ENCODE data around the gene DACH1. TPM values are rescaled to one million over a fixed set of nuclear protein-coding genes. Genes with fewer than 3 reads are reported as not detected.

DACH1 gene
- total RNA-seq, 1 experiment from 2014 or later, result not detected

DNA sequence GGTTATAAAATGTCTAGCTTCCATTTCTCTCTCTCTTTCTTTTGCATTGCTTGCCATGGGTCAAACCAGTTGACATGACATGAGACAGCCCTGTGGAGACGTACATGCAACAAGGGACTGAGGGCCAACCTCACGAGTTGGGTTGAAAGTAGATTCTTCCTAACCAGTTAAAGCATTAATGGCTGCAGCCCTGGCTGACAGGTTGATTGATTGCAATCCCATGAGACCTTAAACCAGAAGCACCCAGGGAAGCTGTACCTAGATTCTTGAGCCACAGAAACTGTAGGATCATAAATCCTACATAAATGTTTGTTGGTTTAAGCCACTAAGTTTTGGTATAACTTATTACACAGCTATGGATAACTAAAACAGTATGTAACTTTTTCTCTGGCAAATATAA lies 373.8 kb downstream of the DACH1 start:
- BruUV-seq (replicated peaks), result no TSS peak
- Histone ChIP-seq H3K9ac (ENCODE audit: low read length) (no peak overlapping the region), H2AFZ (ENCODE audit: low read depth, low read length, poor library complexity, severe bottlenecking) (no peak overlapping the region), H3K9me3 (ENCODE audit: control insufficient read depth in 1 of 2, insufficient read depth in 1 of 2, low read depth in 1 of 2, low read length in 2 of 2) (no peaks in the 10 kb centered on the region), H3K27me3 (ENCODE audit: insufficient read depth, low read length) (no peaks in the 10 kb centered on the region), H3K36me3 (ENCODE audit: control insufficient read depth in 1 of 2, insufficient read depth in 2 of 2, low read length in 2 of 2) (no peaks in the 10 kb centered on the region), H3K4me2 (ENCODE audit: low read length) (no peak overlapping the region), H4K20me1 (ENCODE audit: insufficient read depth) (no peaks in the 10 kb centered on the region), H3K4me3 (replicated peaks in 1 of 2; ENCODE audit: low read depth in 1 of 2, low read length in 2 of 2) (no peak overlapping the region), H3K27ac (ENCODE audit: low read depth, low read length) (no peak overlapping the region), H3K4me1 (ENCODE audit: control insufficient read depth in 1 of 2, insufficient read depth in 2 of 2, low read length in 2 of 2) (no peaks in the 10 kb centered on the region), H3K9me2 (ENCODE audit: insufficient read depth) (no peaks in the 10 kb centered on the region), H3K79me2 (ENCODE audit: insufficient read depth, low read length) (no peaks in the 10 kb centered on the region)
- ChIA-PET RAD21 (ENCODE audit: low non-redundant PET in 1 of 2, low total read pairs in 2 of 2, uncharacterized antibody in 2 of 2, unreplicated experiment in 2 of 2) (no interaction called here), CTCF (no interaction called here), POLR2A (no interaction called here)
- ATAC-seq (no peak), DNase-seq (ENCODE audit: low read depth, low spot score) (no peak)
- intact Hi-C loops (cut with micrococcal nuclease), result no loop called here
- no peak for TF ChIP-seq YY1 (IDR thresholded peaks at IDR 0.05; ENCODE audit: extremely low read depth, insufficient replicate concordance, low read depth, low read length)
- no peak for TF ChIP-seq SP1 (IDR thresholded peaks at IDR 0.05; ENCODE audit: low read depth)
- no peak for TF ChIP-seq FOSL1 (IDR thresholded peaks at IDR 0.05; ENCODE audit: low read depth)
- no peak for TF ChIP-seq ZFX (IDR thresholded peaks at IDR 0.05)
- no peak for TF ChIP-seq SRF (IDR thresholded peaks at IDR 0.05; ENCODE audit: low read depth)
- TF ChIP-seq EZH2 (IDR thresholded peaks at IDR 0.05), result no peak
- no peak for TF ChIP-seq POLR2A (IDR thresholded peaks at IDR 0.05; ENCODE audit: borderline replicate concordance, extremely low read depth, insufficient read depth, insufficient read length)

DNA sequence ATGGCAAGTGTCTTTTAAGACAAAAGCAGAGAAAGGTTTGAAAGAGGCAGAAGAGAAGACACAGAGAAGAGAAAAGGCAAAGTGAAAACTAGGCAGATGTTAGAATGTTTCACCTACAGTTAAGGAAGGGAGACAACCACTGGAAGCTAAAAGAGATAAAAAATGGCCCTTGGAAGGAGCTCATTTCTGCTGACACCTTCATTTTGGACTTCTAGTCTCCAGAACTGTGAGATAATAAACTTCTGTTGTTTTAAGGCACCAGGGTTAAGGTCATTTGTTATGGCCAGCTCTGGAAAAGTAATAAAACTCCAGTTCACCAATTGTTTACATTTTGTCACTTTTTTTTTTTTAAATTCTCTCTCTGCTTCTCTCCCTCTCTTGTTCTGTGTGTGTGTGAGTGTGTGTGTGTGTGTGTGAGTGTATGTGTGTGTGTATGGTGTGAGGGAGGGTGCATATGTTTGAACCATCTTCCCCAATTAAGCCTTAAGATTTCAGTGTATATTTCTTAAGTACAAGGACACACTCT lies 374.6 kb downstream of the DACH1 start:
- Histone ChIP-seq H3K4me3 (replicated peaks in 1 of 2; ENCODE audit: low read depth in 1 of 2, low read length in 2 of 2) (no peak overlapping the region), H3K4me2 (ENCODE audit: low read length) (no peak overlapping the region), H3K36me3 (ENCODE audit: control insufficient read depth in 1 of 2, insufficient read depth in 2 of 2, low read length in 2 of 2) (no peaks in the 10 kb centered on the region), H3K9me2 (ENCODE audit: insufficient read depth) (no peaks in the 10 kb centered on the region), H2AFZ (ENCODE audit: low read depth, low read length, poor library complexity, severe bottlenecking) (no peak overlapping the region), H3K9ac (ENCODE audit: low read length) (no peak overlapping the region), H3K27me3 (ENCODE audit: insufficient read depth, low read length) (no peaks in the 10 kb centered on the region), H4K20me1 (ENCODE audit: insufficient read depth) (no peaks in the 10 kb centered on the region), H3K9me3 (ENCODE audit: control insufficient read depth in 1 of 2, insufficient read depth in 1 of 2, low read depth in 1 of 2, low read length in 2 of 2) (no peaks in the 10 kb centered on the region), H3K4me1 (ENCODE audit: control insufficient read depth in 1 of 2, insufficient read depth in 2 of 2, low read length in 2 of 2) (no peaks in the 10 kb centered on the region), H3K27ac (ENCODE audit: low read depth, low read length) (no peak overlapping the region), H3K79me2 (ENCODE audit: insufficient read depth, low read length) (no peaks in the 10 kb centered on the region)
- ATAC-seq (no peak), DNase-seq (ENCODE audit: low read depth, low spot score) (no peak)
- RAD21 ChIA-PET (ENCODE audit: low non-redundant PET in 1 of 2, low total read pairs in 2 of 2, uncharacterized antibody in 2 of 2, unreplicated experiment in 2 of 2), result no interaction called here
- TF ChIP-seq CEBPB (IDR thresholded peaks at IDR 0.05; ENCODE audit: low read depth) (no peak), SIN3A (IDR thresholded peaks at IDR 0.05; ENCODE audit: low read depth) (no peak), POLR2A (IDR thresholded peaks at IDR 0.05; ENCODE audit: borderline replicate concordance, extremely low read depth, insufficient read depth, insufficient read length) (no peak)
- TF ChIP-seq, protein P1, sequence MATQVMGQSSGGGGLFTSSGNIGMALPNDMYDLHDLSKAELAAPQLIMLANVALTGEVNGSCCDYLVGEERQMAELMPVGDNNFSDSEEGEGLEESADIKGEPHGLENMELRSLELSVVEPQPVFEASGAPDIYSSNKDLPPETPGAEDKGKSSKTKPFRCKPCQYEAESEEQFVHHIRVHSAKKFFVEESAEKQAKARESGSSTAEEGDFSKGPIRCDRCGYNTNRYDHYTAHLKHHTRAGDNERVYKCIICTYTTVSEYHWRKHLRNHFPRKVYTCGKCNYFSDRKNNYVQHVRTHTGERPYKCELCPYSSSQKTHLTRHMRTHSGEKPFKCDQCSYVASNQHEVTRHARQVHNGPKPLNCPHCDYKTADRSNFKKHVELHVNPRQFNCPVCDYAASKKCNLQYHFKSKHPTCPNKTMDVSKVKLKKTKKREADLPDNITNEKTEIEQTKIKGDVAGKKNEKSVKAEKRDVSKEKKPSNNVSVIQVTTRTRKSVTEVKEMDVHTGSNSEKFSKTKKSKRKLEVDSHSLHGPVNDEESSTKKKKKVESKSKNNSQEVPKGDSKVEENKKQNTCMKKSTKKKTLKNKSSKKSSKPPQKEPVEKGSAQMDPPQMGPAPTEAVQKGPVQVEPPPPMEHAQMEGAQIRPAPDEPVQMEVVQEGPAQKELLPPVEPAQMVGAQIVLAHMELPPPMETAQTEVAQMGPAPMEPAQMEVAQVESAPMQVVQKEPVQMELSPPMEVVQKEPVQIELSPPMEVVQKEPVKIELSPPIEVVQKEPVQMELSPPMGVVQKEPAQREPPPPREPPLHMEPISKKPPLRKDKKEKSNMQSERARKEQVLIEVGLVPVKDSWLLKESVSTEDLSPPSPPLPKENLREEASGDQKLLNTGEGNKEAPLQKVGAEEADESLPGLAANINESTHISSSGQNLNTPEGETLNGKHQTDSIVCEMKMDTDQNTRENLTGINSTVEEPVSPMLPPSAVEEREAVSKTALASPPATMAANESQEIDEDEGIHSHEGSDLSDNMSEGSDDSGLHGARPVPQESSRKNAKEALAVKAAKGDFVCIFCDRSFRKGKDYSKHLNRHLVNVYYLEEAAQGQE (IDR thresholded peaks at IDR 0.05; ENCODE audit: low read depth), result no peak
- POLR2A ChIA-PET, result no interaction called here
- intact Hi-C loops (cut with micrococcal nuclease), result no loop called here
- no TSS peak for BruUV-seq (replicated peaks)
- CTCF ChIA-PET, result no interaction called here

Measured in HCT116 (cell line).